ENCODE measurements around the gene ACER3. TPM values are rescaled to one million over a fixed set of nuclear protein-coding genes. Genes with fewer than 3 reads are reported as not detected.
"Not testable (repeated sequence)": the region's sequence is repeated elsewhere in the genome, so short reads cannot be mapped to it uniquely, and the experiment has no call there.

Gene ACER3
- total RNA-seq, 1 donor from 2014 or later: 19.4 TPM

- DNase-seq (ENCODE audit: low read depth): no peak
Measured at GRCh38 chr11:76836613-76837291, 24.0 kb upstream of the ACER3 start.

- DNase-seq (ENCODE audit: low read depth): no peak
Measured at GRCh38 chr11:76837696-76838677, 22.7 kb upstream of the ACER3 start.

DNA sequence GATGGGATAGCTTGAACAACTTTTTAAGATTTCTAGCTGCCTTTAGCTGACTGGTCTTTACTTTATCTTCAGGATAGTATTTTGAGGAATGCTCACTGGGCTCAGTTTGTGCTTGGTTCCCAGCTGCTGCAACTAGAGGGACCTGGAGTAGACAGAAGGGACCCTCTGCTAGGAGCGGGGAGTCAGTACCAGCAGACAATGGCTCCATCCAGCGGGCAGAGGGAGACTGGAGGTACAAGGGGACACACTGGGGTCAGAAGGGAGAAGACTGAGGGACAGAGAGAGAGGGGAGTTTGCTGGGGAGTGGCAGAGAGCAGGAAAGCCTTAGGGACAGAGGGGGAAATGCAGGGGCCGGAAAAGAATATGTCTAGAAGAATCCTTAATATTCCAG is 22.0 kb upstream of the ACER3 start:
- no peak for DNase-seq (ENCODE audit: low read depth)

DNA sequence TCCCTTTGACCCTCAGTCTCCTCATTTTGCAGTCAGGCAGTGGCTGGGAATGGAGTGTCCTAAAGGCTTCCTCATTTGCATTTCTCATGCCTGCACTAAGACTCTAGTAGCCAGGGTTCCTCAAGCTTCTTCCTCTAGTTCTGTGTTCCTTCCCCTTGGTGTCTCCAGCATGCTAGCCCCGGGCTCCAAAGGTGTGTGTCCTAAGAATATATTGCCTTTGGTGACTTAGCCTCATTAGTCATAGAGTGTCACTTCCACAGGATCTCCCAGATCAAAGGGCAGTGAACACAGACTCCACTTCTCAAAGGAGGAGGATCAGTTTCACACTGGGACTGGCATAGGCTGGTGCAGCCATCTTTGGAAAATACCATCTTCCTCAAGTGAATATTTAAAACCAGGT is 21.4 kb upstream of the ACER3 start:
- DNase-seq (ENCODE audit: low read depth): no peak

GRCh38 chr11:76841923-76842452 is 18.7 kb upstream of the ACER3 start:
- no peak for DNase-seq (ENCODE audit: low read depth)

DNA sequence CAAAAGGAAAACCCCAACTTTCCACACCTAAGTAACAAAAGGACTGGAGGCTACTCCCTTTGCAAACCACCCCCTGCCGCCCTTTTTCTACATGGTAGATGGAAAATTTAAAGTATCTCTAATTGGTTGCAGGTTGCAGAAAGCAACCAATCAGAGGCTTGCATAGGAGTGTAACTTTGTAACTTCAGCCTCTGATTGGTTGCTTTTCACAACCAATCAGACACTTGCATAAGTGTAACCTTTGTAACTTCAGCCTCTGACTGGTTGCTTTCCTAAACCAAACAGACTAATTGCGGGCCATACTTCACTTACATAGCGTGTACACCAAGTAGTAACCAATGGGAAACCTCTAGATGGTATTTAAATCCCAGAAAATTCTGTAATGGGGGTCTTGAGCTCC is 16.8 kb upstream of the ACER3 start:
- DNase-seq (ENCODE audit: low read depth): no peak

DNA sequence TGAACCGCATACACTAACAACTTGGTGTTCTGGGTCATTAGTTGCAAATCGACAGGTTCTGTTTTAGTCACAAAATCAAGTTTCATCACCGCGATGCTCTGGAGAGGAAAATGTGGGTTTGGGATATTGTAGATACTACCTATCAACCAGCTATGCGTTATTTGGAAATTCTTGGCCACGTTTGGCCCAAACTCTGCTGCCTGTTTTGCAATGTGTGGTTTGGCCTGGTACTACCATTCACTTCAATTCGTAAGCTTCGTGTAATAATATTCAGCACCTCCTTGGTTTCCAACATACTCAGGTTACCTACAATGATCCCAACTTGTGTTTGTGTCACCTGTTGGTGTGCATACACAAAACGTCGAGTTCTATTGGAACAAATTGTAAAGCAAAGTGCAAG is 16.2 kb upstream of the ACER3 start:
- no peak for DNase-seq (ENCODE audit: low read depth)

- no peak for DNase-seq (ENCODE audit: low read depth)
Measured at GRCh38 chr11:76845069-76845468, 15.6 kb upstream of the ACER3 start.

GRCh38 chr11:76846441-76846840 is 14.3 kb upstream of the ACER3 start:
- no peak for DNase-seq (ENCODE audit: low read depth)

GRCh38 chr11:76849376-76849775 is 11.3 kb upstream of the ACER3 start:
- DNase-seq (ENCODE audit: low read depth): no peak

DNA sequence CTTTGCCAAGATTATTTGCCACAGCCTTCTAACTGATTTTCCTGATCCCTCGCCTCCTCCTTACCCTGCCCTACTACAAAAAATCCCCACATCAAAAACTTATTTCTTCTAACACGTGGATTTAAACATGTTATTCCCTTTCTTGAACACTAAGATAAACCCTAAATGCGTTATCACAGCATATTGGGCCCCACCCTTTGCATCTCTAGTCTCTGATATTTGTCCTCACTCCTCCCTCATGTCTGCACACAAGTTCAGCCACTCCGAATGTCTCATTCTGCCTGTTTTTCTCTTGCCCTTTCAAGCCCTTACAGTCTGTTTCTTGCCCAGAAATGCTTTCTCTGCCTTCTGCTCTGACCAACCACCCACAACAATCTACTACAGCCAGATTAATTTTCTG is 10.6 kb upstream of the ACER3 start:
- no peak for DNase-seq (ENCODE audit: low read depth)

DNA sequence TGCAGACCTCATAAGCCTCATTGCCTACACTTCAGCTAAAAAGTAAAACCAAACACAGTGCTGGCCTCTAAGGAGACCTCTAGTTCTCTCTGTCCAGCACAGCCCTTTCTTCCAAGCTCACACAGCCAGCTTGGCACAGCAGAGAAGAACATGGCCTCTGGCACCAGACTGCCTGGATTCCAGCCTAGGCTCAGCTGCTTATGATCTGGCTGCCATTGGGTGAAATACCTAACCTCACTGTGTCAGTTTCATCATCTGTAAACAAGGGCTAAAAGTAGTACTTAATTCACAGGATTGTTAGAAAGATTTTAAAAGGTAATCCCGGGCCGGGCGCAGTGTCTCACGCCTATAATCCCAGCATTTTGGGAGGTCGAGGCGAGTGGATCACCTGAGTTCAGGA is 9.9 kb upstream of the ACER3 start:
- DNase-seq (ENCODE audit: low read depth): no peak

- no peak for DNase-seq (ENCODE audit: low read depth)
Measured at GRCh38 chr11:76854709-76855108, 6.0 kb upstream of the ACER3 start.

DNA sequence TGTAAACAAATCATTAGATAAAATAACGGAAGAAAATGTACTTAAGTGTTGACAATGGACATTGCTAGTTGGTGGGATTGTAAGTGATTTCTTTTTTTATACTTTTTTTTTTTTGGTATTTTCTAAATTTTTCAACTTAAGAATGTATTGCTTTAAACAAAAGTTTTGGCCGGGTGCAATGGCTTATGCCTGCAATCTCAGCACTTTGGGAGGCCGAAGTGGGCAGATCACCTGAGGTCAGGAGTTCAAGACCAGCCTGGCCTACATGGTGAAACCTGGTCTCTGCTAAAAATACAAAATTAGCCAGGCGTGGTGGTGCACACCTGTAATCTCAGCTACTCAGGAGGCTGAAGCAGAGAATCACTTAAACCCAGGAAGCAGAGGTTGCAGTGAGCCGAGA is 5.0 kb upstream of the ACER3 start:
- DNase-seq (ENCODE audit: low read depth): not testable (repeated sequence)

DNA sequence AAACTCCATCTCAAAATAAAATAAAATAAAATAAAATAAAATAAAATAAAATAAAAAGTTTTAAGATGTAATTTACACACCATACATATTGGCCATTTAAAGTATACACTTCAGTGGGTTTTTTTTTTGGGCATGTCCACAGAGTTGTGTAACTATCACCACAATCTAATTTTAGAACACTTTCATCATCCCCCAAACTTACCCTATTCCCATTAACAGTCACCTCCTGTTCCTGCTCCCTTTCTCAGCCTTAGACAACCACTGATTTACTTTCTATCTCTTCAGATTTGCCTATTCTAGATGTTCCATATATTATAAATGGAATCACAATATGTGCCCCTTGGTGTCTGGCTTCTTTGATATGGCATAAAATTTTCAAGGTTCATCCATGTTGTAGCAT is 4.6 kb upstream of the ACER3 start:
- DNase-seq (ENCODE audit: low read depth): no peak

DNA sequence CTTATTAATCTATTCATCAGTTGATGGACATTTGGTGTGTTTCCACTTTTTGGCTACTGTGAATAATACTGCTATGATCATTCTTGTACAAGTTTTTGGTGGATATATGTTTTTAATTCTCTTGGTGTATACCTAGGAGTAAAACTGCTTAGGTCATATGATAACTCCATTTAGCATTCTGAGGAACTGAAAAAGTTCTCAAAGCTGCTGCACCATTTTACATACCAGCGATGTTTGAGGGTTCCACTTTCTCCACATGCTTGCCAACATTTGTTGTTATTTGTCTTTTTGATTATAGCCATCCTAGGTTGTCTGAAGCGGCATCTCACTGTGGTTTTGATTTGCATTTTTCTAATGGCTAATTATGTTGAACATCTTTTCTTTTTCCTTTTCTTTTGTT is 4.1 kb upstream of the ACER3 start:
- DNase-seq (ENCODE audit: low read depth): no peak

- DNase-seq (ENCODE audit: low read depth): no peak
Measured at GRCh38 chr11:76857781-76858410, 2.8 kb upstream of the ACER3 start.

DNA sequence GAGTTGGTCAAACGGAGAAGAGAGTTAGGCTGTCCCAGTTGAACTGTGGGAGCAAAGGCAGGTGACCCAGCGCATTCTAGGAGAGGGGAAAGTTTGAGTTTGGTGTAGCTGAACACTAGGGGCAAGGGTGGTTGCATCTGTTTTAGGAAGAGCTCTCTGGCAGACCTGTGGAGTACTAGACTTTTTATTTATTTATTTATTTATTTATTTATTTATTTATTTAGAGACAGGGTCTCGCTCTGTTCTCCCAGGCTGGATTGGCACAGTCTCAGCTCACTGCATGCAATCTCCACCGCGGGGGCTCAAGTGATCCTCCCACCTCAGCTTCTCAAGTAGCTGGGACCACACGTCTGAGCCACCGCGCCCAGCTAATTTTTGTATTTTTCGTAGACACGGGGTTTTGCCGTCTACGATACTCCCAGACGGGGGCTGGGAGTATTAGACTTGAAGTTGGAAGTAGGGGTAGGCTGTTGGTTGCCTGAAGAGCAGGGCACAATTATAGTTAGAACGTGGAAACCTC is 950 bp upstream of the ACER3 start:
- no peak for DNase-seq (ENCODE audit: low read depth)

DNA sequence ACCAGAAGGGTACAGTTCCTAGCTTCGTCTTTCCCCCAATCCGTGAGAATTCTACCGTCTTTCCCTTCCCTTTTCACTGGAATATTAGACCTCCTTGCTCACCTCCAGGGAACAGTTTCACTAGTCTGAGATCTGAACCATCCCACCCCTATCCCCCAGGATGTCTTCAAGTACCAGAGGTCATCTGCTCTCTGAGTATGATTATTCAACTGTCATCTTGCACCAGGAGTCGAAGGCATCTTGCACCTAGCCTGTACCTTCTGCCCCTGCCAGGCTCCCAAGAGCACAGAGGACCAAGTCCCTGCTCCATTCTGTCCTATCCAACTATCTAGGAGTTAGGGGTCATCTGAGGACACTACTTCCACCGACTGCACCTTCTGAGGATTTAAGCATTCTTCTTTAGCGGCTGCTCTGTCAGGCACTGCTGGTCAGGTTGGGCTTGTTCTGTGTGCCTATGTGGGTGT is 804 bp downstream of the ACER3 start:
- DNase-seq (ENCODE audit: low read depth): no peak

GRCh38 chr11:76862794-76863193 is 2.1 kb downstream of the ACER3 start:
- DNase-seq (ENCODE audit: low read depth): not testable (repeated sequence)

DNA sequence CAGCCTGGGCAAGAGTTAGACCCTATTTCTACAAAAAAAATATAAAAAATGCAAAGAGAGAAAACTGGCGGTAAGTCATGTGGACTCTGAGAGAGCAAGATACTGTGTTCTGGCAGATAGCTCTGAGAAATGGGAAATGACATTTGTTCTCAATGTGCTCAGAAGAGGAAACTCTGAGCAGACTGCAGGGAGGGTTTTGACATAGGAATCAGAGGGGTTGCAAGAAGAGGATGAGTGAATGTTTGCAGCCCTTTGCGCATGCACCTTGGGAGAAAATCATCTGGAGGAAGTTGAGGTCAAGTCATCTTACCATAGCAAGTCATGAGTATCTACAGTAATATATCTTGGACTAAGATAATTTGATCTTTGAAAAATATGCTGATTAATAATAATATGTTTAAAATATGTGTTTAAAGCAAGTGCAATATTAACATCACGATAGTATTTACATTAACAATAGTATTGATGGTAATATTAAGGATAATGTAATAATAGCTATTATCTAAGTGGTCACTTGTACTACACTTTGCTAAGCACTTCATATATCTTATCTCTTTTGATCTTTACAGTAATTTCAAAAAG is 2.6 kb downstream of the ACER3 start:
- DNase-seq (ENCODE audit: low read depth): no peak
